ENCODE data around the gene MYEF2.
A peak's percentile ranks its signal among the peaks of the same experiment; 100 is the strongest.

MYEF2 gene, protein sequence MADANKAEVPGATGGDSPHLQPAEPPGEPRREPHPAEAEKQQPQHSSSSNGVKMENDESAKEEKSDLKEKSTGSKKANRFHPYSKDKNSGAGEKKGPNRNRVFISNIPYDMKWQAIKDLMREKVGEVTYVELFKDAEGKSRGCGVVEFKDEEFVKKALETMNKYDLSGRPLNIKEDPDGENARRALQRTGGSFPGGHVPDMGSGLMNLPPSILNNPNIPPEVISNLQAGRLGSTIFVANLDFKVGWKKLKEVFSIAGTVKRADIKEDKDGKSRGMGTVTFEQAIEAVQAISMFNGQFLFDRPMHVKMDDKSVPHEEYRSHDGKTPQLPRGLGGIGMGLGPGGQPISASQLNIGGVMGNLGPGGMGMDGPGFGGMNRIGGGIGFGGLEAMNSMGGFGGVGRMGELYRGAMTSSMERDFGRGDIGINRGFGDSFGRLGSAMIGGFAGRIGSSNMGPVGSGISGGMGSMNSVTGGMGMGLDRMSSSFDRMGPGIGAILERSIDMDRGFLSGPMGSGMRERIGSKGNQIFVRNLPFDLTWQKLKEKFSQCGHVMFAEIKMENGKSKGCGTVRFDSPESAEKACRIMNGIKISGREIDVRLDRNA

DNA sequence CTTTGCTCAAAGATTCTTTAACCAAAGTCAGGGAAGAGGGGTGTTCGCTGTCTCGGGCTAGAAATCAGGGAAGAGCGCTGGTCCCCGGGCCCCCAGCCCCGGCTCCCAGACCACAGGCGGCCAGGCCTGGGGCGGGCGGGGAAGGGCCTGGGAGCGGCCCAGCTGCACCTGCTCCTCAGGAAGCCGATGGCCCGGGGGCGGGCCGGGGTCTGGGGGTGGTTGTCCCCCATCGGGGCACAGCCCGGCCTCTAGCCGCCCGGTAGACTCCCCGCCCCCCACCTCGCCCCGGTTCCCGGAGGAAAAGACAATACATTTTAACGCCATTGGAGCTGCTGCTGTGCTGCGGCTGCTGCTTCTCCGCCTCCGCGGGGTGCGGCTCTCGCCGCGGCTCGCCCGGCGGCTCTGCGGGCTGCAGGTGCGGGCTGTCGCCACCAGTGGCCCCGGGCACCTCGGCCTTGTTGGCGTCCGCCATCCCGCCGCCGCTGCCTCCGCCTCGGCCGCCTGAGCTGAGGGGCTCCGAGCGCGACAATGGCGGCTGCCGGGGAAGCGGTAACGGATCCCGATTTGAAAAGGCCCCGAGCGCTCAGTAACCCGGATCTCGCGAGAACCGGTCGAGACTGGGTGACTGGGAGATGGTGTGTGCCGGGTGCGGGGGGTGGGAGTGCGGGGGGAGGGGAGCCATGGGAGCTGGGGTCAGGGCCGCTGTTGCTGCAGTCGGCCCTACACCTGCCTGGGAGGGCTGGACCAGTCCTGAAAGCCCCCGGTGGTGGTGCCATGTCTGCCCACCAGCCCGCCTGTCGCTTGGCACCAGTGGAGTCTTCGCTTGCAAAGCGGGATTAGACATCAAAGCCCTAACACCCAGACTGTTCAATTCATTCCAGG lies at the start of gene MYEF2:
Gene MYEF2, minus strand, starts transcription at position 530 of the 882 bp plus-strand sequence. Its CDS starts 58 bp downstream, at position 472.
- no peaks in the 10 kb centered on the region for H3K9me3 ChIP-seq (ENCODE audit: control insufficient read depth in 5 of 5, low read length in 5 of 5)
- H3K27me3 ChIP-seq (ENCODE audit: control insufficient read depth in 5 of 5, insufficient read depth in 4 of 5, low read length in 5 of 5) = peaks cover 0 to 2% (median 0%) of the 10 kb centered on the region in 5 donors
- H3K9ac ChIP-seq (ENCODE audit: low read length in 5 of 5) = peak within 1 kb of the TSS in 4 of 5 donors; percentile 56 to 64 (median 60)
- H3K36me3 ChIP-seq (ENCODE audit: control insufficient read depth in 5 of 5, insufficient read depth in 5 of 5, low read length in 5 of 5) = no peaks in the 10 kb centered on the region
- peak within 1 kb of the TSS; percentile 45 to 78 (median 69) for H3K4me3 ChIP-seq (ENCODE audit: low read depth in 1 of 5, low read length in 5 of 5)
- no peak within 1 kb of the TSS for H3K27ac ChIP-seq (ENCODE audit: low read depth, low read length)
- H3K4me1 ChIP-seq (ENCODE audit: control insufficient read depth in 5 of 5, insufficient read depth in 5 of 5, low read length in 5 of 5) = peaks cover 0 to 18% (median 6%) of the 10 kb centered on the region in 5 donors

- no peaks in the 10 kb centered on the region for H3K27me3 ChIP-seq (ENCODE audit: control insufficient read depth in 5 of 5, insufficient read depth in 4 of 5, low read length in 5 of 5)
- no peaks in the 10 kb centered on the region for H3K9me3 ChIP-seq (ENCODE audit: control insufficient read depth in 5 of 5, low read length in 5 of 5)
- H3K27ac ChIP-seq (ENCODE audit: low read depth, low read length) = no peak overlapping the region
- H3K4me3 ChIP-seq (ENCODE audit: low read depth in 1 of 5, low read length in 5 of 5) = no peak overlapping the region
- H3K9ac ChIP-seq (ENCODE audit: low read length in 5 of 5) = no peak overlapping the region
- H3K4me1 ChIP-seq (ENCODE audit: control insufficient read depth in 5 of 5, insufficient read depth in 5 of 5, low read length in 5 of 5) = no peaks in the 10 kb centered on the region
- H3K36me3 ChIP-seq (ENCODE audit: control insufficient read depth in 5 of 5, insufficient read depth in 5 of 5, low read length in 5 of 5) = no peaks in the 10 kb centered on the region
Observed at GRCh38 chr15:48225771-48226170, 47.7 kb upstream of the MYEF2 start.

GRCh38 chr15:48222627-48223026 lies 44.5 kb upstream of the MYEF2 start:
- H3K4me3 ChIP-seq (ENCODE audit: low read depth in 1 of 5, low read length in 5 of 5) = no peak overlapping the region
- no peak overlapping the region for H3K27ac ChIP-seq (ENCODE audit: low read depth, low read length)
- H3K9me3 ChIP-seq (ENCODE audit: control insufficient read depth in 5 of 5, low read length in 5 of 5) = no peaks in the 10 kb centered on the region
- H3K4me1 ChIP-seq (ENCODE audit: control insufficient read depth in 5 of 5, insufficient read depth in 5 of 5, low read length in 5 of 5) = no peaks in the 10 kb centered on the region
- no peak overlapping the region for H3K9ac ChIP-seq (ENCODE audit: low read length in 5 of 5)
- no peaks in the 10 kb centered on the region for H3K36me3 ChIP-seq (ENCODE audit: control insufficient read depth in 5 of 5, insufficient read depth in 5 of 5, low read length in 5 of 5)
- H3K27me3 ChIP-seq (ENCODE audit: control insufficient read depth in 5 of 5, insufficient read depth in 4 of 5, low read length in 5 of 5) = no peaks in the 10 kb centered on the region

DNA sequence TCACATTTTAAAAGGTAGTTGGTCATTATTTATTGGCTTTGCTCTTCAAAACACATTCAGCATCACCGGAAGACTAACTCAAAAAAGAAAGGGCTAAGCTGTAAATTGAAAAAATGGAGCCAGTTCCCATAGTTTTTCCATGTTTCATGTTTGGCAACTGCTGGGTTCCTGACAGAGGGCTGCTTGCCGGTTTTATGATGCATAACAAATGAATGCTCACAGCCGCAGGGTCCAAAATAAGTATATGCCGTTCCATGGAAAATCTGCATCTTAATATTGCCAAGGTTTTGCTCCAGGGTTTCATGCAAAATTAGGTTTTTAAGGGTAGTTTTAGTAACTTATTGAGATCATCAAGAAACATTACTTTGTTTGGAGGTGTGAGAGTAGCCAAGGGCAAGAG lies 43.8 kb upstream of the MYEF2 start:
- H3K4me3 ChIP-seq (ENCODE audit: low read depth in 1 of 5, low read length in 5 of 5) = no peak overlapping the region
- H3K9me3 ChIP-seq (ENCODE audit: control insufficient read depth in 5 of 5, low read length in 5 of 5) = no peaks in the 10 kb centered on the region
- H3K36me3 ChIP-seq (ENCODE audit: control insufficient read depth in 5 of 5, insufficient read depth in 5 of 5, low read length in 5 of 5) = no peaks in the 10 kb centered on the region
- no peaks in the 10 kb centered on the region for H3K27me3 ChIP-seq (ENCODE audit: control insufficient read depth in 5 of 5, insufficient read depth in 4 of 5, low read length in 5 of 5)
- no peak overlapping the region for H3K9ac ChIP-seq (ENCODE audit: low read length in 5 of 5)
- no peaks in the 10 kb centered on the region for H3K4me1 ChIP-seq (ENCODE audit: control insufficient read depth in 5 of 5, insufficient read depth in 5 of 5, low read length in 5 of 5)
- no peak overlapping the region for H3K27ac ChIP-seq (ENCODE audit: low read depth, low read length)

DNA sequence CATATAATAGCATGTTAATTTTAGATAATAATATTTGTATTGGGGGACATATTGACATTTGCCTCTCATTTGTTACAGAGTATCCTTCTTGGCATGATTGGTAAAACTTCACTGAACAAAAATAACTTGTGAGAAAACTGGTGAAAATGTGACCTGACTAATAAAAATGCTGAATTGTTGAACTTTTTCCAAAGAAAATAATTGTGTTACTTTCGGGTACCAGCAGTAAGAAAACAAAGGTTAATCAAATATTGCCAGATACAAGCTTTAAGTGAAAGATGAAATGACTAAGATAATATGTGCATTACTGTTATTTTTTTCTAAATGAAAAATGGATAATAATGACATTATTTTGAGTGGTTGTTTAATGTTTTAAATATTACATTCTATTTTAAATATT lies 43.2 kb upstream of the MYEF2 start:
- Histone ChIP-seq H3K9me3 (ENCODE audit: control insufficient read depth in 5 of 5, low read length in 5 of 5) (no peaks in the 10 kb centered on the region), H3K36me3 (ENCODE audit: control insufficient read depth in 5 of 5, insufficient read depth in 5 of 5, low read length in 5 of 5) (no peaks in the 10 kb centered on the region), H3K27me3 (ENCODE audit: control insufficient read depth in 5 of 5, insufficient read depth in 4 of 5, low read length in 5 of 5) (no peaks in the 10 kb centered on the region), H3K4me3 (ENCODE audit: low read depth in 1 of 5, low read length in 5 of 5) (no peak overlapping the region), H3K27ac (ENCODE audit: low read depth, low read length) (no peak overlapping the region), H3K9ac (ENCODE audit: low read length in 5 of 5) (no peak overlapping the region), H3K4me1 (ENCODE audit: control insufficient read depth in 5 of 5, insufficient read depth in 5 of 5, low read length in 5 of 5) (no peaks in the 10 kb centered on the region)

- Histone ChIP-seq H3K9me3 (ENCODE audit: control insufficient read depth in 5 of 5, low read length in 5 of 5) (peaks cover 0 to 2% (median 0%) of the 10 kb centered on the region in 5 donors), H3K9ac (ENCODE audit: low read length in 5 of 5) (no peak within 1 kb of the TSS), H3K4me1 (ENCODE audit: control insufficient read depth in 5 of 5, insufficient read depth in 5 of 5, low read length in 5 of 5) (no peaks in the 10 kb centered on the region), H3K27me3 (ENCODE audit: control insufficient read depth in 5 of 5, insufficient read depth in 4 of 5, low read length in 5 of 5) (no peaks in the 10 kb centered on the region), H3K4me3 (ENCODE audit: low read depth in 1 of 5, low read length in 5 of 5) (no peak within 1 kb of the TSS), H3K27ac (ENCODE audit: low read depth, low read length) (no peak within 1 kb of the TSS), H3K36me3 (ENCODE audit: control insufficient read depth in 5 of 5, insufficient read depth in 5 of 5, low read length in 5 of 5) (no peaks in the 10 kb centered on the region)
Observed at GRCh38 chr15:48205981-48206380, 27.9 kb upstream of the MYEF2 start, which contains the start of gene SLC12A1. Gene SLC12A1 (plus strand): TSS chr15:48206302. CDS start chr15:48207720, 1,418 bp downstream.

DNA sequence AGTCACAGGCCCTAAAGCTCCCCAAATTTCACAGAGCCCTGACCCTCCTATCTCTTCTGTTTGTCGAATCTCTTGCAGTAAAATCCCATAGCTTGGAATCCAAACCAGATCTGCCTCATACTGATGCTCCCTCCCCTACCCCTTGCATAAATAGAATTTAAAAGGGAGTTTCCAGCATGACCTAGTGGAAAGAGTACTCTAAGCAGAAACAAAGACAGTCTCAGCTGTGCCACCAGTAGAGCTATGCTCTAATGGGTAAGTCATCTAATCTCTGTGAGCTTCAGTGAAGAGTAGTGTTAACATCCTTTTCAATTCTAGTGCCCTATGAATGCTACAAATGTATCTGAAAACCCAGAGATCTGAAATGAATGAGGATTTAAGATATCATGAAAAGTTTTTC lies 24.0 kb upstream of the MYEF2 start:
- H3K27ac ChIP-seq (ENCODE audit: low read depth, low read length) = no peak overlapping the region
- H3K36me3 ChIP-seq (ENCODE audit: control insufficient read depth in 5 of 5, insufficient read depth in 5 of 5, low read length in 5 of 5) = no peaks in the 10 kb centered on the region

GRCh38 chr15:48191574-48192225 lies 13.6 kb upstream of the MYEF2 start, which contains the start of gene CTXN2:
Gene CTXN2 (plus strand): TSS chr15:48191665. CDS start chr15:48201301, 9,636 bp downstream.
- H3K9ac ChIP-seq (ENCODE audit: low read length in 5 of 5) = no peak within 1 kb of the TSS
- H3K4me3 ChIP-seq (ENCODE audit: low read depth in 1 of 5, low read length in 5 of 5) = no peak within 1 kb of the TSS
- peaks cover 0 to 6% (median 0%) of the 10 kb centered on the region in 5 donors for H3K27me3 ChIP-seq (ENCODE audit: control insufficient read depth in 5 of 5, insufficient read depth in 4 of 5, low read length in 5 of 5)
- no peak within 1 kb of the TSS for H3K27ac ChIP-seq (ENCODE audit: low read depth, low read length)
- no peaks in the 10 kb centered on the region for H3K9me3 ChIP-seq (ENCODE audit: control insufficient read depth in 5 of 5, low read length in 5 of 5)
- H3K36me3 ChIP-seq (ENCODE audit: control insufficient read depth in 5 of 5, insufficient read depth in 5 of 5, low read length in 5 of 5) = no peaks in the 10 kb centered on the region
- H3K4me1 ChIP-seq (ENCODE audit: control insufficient read depth in 5 of 5, insufficient read depth in 5 of 5, low read length in 5 of 5) = no peaks in the 10 kb centered on the region

More for the DNA sequence above, 24.0 kb upstream of the MYEF2 start:
- Histone ChIP-seq H3K9me3 (ENCODE audit: control insufficient read depth in 5 of 5, low read length in 5 of 5) (peaks cover 0 to 2% (median 0%) of the 10 kb centered on the region in 5 donors), H3K4me3 (ENCODE audit: low read depth in 1 of 5, low read length in 5 of 5) (no peak overlapping the region), H3K4me1 (ENCODE audit: control insufficient read depth in 5 of 5, insufficient read depth in 5 of 5, low read length in 5 of 5) (no peaks in the 10 kb centered on the region), H3K27me3 (ENCODE audit: control insufficient read depth in 5 of 5, insufficient read depth in 4 of 5, low read length in 5 of 5) (no peaks in the 10 kb centered on the region), H3K9ac (ENCODE audit: low read length in 5 of 5) (no peak overlapping the region)

DNA sequence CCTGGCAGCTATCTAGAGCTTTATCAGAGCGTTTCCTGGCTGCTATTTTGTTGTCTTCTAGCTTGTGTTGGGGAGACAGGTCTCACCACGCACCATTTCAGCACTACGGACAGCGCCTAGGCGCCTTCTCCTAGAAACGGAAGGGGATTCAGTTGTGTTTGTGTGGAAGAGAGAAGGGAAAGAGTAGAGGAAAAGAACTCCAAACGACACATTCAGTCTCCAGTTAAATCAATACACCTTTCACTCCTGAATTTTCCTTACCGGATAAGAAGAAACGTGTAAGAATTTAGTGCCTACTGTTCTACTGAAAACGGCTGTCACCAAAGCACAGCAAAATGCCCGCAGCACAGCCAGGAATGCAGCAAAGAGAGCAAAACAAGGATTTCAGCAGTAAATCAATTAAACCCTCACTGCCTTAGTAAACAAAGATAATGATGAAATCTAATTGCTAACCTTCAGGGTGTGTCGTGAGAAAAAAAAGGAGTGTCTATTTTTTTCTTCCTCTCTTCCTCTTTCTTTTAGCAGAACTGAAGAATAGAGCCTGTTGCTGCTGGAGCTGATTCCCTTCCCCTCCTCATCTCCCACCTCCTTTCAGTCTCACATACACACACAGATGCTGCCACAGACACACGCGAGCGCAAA lies 13.0 kb upstream of the MYEF2 start:
- Histone ChIP-seq H3K27ac (ENCODE audit: low read depth, low read length) (no peak overlapping the region), H3K27me3 (ENCODE audit: control insufficient read depth in 5 of 5, insufficient read depth in 4 of 5, low read length in 5 of 5) (peaks cover 0 to 6% (median 0%) of the 10 kb centered on the region in 5 donors), H3K4me3 (ENCODE audit: low read depth in 1 of 5, low read length in 5 of 5) (no peak overlapping the region), H3K9ac (ENCODE audit: low read length in 5 of 5) (no peak overlapping the region), H3K36me3 (ENCODE audit: control insufficient read depth in 5 of 5, insufficient read depth in 5 of 5, low read length in 5 of 5) (no peaks in the 10 kb centered on the region), H3K9me3 (ENCODE audit: control insufficient read depth in 5 of 5, low read length in 5 of 5) (no peaks in the 10 kb centered on the region), H3K4me1 (ENCODE audit: control insufficient read depth in 5 of 5, insufficient read depth in 5 of 5, low read length in 5 of 5) (no peaks in the 10 kb centered on the region)
